A549 (cell line): ENCODE data around the gene EIF4G2. TPM values are rescaled to one million over a fixed set of nuclear protein-coding genes. Genes with fewer than 3 reads are reported as not detected.

Experiments
- ATAC-seq, 2 experiments: fragments of 200-7000 bp in 1 of 2; fragments of >200 bp in 1 of 2; cut with Nextera tagmentation in 1 of 2; cut with Tn5 transposase in 1 of 2; 3 replicates each; pipeline versions ENCODE4 v1.8.0 to v1.9.1; 2018 to 2020; ENCODE audit warnings: mild to moderate bottlenecking in 1 of 2, moderate library complexity in 1 of 2
- CTCF ChIA-PET: fragments of 300-600 bp; sonication (Branson Sonifier 250); formaldehyde crosslinking; extraction: SDS; loops from one replicate; lab custom pipeline; 2021; ENCODE audit warnings: antibody characterized with exemption, inconsistent platforms; lab: Yijun Ruan, JAX
- POLR2A ChIA-PET: fragments of 350-600 bp; formaldehyde crosslinking; extraction: SDS; loops from one replicate; lab custom pipeline; 2021; ENCODE audit warnings: antibody characterized with exemption, inconsistent platforms; lab: Yijun Ruan, JAX
- DNase-seq, 2 experiments: peaks; one replicate each; pipeline versions ENCODE4 v3.0.0 to v3.0.0-alpha.2; 2011 to 2016; ENCODE audit warnings: low read depth in 1 of 2, low spot score in 1 of 2
- FAIRE-seq: peaks from 2 replicates; lab custom pipeline; 2011; peaks lifted over from hg19 to GRCh38; lab: Jason Lieb, UNC
- H3K27ac ChIP-seq, 2 experiments: fragments of >200 bp; sonication (Bioruptor Twin); formaldehyde crosslinking; 3 replicates each; pipeline ENCODE4 v1.5.1; 2016 to 2017
- H3K4me1 ChIP-seq: fragments of >200 bp; sonication (Bioruptor Twin); formaldehyde crosslinking; 3 replicates; pipeline ENCODE4 v1.6.1; 2016
- H3K4me2 ChIP-seq: fragments of >200 bp; sonication (Bioruptor Twin); formaldehyde crosslinking; 3 replicates; pipeline ENCODE4 v1.6.1; 2016
- H3K4me3 ChIP-seq: fragments of >200 bp; sonication (Bioruptor Twin); formaldehyde crosslinking; 3 replicates; pipeline ENCODE4 v1.5.1; 2016
- H3K9me3 ChIP-seq: fragments of >200 bp; sonication (Bioruptor Twin); formaldehyde crosslinking; 3 replicates; pipeline ENCODE4 v1.6.1; 2016
- ATOH8 ChIP-seq: fragments of 250-450 bp; sonication (Bioruptor Pico); IDR thresholded peaks from 2 replicates; pipeline ENCODE4 v1.5.0; 2020; ENCODE audit warnings: low read depth, mild to moderate bottlenecking, moderate library complexity
- CHD2 ChIP-seq: fragments of 150-350 bp; IDR thresholded peaks from 2 replicates; pipeline ENCODE4 v1.6.1; 2014; ENCODE audit warnings: low read length; ENCODE audit not compliant: partially characterized antibody
- E2F6 ChIP-seq: IDR thresholded peaks from 2 replicates; pipeline ENCODE4 v1.6.1; 2012; ENCODE audit warnings: low read depth, borderline replicate concordance
- EHMT2 ChIP-seq: fragments of 200-600 bp; sonication (generic); IDR thresholded peaks from 2 replicates; pipeline ENCODE4 v1.6.1; 2016; ENCODE audit warnings: antibody characterized with exemption, low read depth, mild to moderate bottlenecking, moderate library complexity
- EP300 ChIP-seq, 2 experiments: fragments of >200 bp; sonication (Bioruptor Twin); formaldehyde crosslinking; IDR thresholded peaks; 2 replicates in 1 of 2; 3 replicates in 1 of 2; pipeline ENCODE4 v1.6.1; 2016 to 2017
- GATA3 ChIP-seq: IDR thresholded peaks from 2 replicates; pipeline ENCODE4 v1.6.1; 2012; ENCODE audit warnings: borderline replicate concordance
- HES2 ChIP-seq: fragments of >200 bp; sonication (Bioruptor Twin); formaldehyde crosslinking; IDR thresholded peaks from 2 replicates; pipeline ENCODE4 v1.6.1; 2016
- HEYL ChIP-seq: fragments of 250-450 bp; sonication (Bioruptor Pico); IDR thresholded peaks from 2 replicates; pipeline ENCODE4 v1.8.0; 2021; ENCODE audit warnings: mild to moderate bottlenecking, moderate library complexity
- HOXB13 ChIP-seq: fragments of 250-450 bp; sonication (Bioruptor Pico); IDR thresholded peaks from 2 replicates; pipeline ENCODE4 v1.5.0; 2020; ENCODE audit warnings: low read depth, mild to moderate bottlenecking, moderate library complexity
- JUN ChIP-seq, 2 experiments: fragments of >200 bp; sonication (Bioruptor Twin); formaldehyde crosslinking; IDR thresholded peaks; 2 replicates in 1 of 2; 3 replicates in 1 of 2; pipeline ENCODE4 v1.6.1; 2016 to 2017
- JUNB ChIP-seq: fragments of >200 bp; sonication (Bioruptor Twin); formaldehyde crosslinking; IDR thresholded peaks from 2 replicates; pipeline ENCODE4 v1.6.1; 2016
- KDM5A ChIP-seq: fragments of 200-600 bp; sonication (generic); IDR thresholded peaks from 2 replicates; pipeline ENCODE4 v1.6.1; 2016; ENCODE audit warnings: antibody characterized with exemption, mild to moderate bottlenecking
- MAFK ChIP-seq: fragments of 450-650 bp; IDR thresholded peaks from 2 replicates; pipeline ENCODE4 v1.6.1; 2014; ENCODE audit not compliant: partially characterized antibody
- MAX ChIP-seq: IDR thresholded peaks from 2 replicates; pipeline ENCODE4 v1.6.1; 2012
- MAZ ChIP-seq: fragments of 150-350 bp; IDR thresholded peaks from 2 replicates; pipeline ENCODE4 v1.6.1; 2014; ENCODE audit warnings: antibody characterized with exemption, low read depth, low read length, borderline replicate concordance
- MYC ChIP-seq: IDR thresholded peaks from 2 replicates; pipeline ENCODE4 v1.6.1; 2012; ENCODE audit warnings: mild to moderate bottlenecking, inconsistent platforms, low read length, improper control_type of control experiment, borderline replicate concordance
- NFE2L2 ChIP-seq: fragments of 150-350 bp; conservative IDR thresholded peaks from 2 replicates; pipeline ENCODE4 v1.6.1; 2014; ENCODE audit warnings: low read length
- NPAS2 ChIP-seq: fragments of 250-450 bp; sonication (Bioruptor Pico); IDR thresholded peaks from 2 replicates; pipeline ENCODE4 v1.8.0; 2022; ENCODE audit warnings: mild to moderate bottlenecking, moderate library complexity, borderline replicate concordance
- NR3C1 ChIP-seq: fragments of >200 bp; sonication (Bioruptor Twin); formaldehyde crosslinking; IDR thresholded peaks from 3 replicates; pipeline ENCODE4 v1.6.1; 2017
- PBX3 ChIP-seq: IDR thresholded peaks from 2 replicates; pipeline ENCODE4 v1.6.1; 2012
- POLR2A ChIP-seq: IDR thresholded peaks from 2 replicates; pipeline ENCODE4 v1.6.1; 2012; ENCODE audit warnings: mild to moderate bottlenecking, low read length
- RAD21 ChIP-seq, 2 experiments: fragments of >200 bp in 1 of 2; sonication (Bioruptor Twin) in 1 of 2; formaldehyde crosslinking in 1 of 2; IDR thresholded peaks in 1 of 2; conservative IDR thresholded peaks in 1 of 2; 2 replicates in 1 of 2; 3 replicates in 1 of 2; pipeline ENCODE4 v1.6.1; 2012 to 2018; ENCODE audit warnings: inconsistent platforms in 1 of 2
- RCOR1 ChIP-seq: fragments of 150-350 bp; IDR thresholded peaks from 2 replicates; pipeline ENCODE4 v1.6.1; 2014; ENCODE audit warnings: antibody characterized with exemption, low read length, low read depth
- SMC3 ChIP-seq: fragments of >200 bp; sonication (Bioruptor Twin); formaldehyde crosslinking; IDR thresholded peaks from 3 replicates; pipeline ENCODE4 v1.6.1; 2018; ENCODE audit warnings: inconsistent platforms
- SREBF2 ChIP-seq: fragments of 450-650 bp; IDR thresholded peaks from 2 replicates; pipeline ENCODE4 v1.6.1; 2014; ENCODE audit warnings: mild to moderate bottlenecking, moderate library complexity
- TP53 ChIP-seq: fragments of 250-450 bp; sonication (Bioruptor Pico); IDR thresholded peaks from 2 replicates; pipeline ENCODE4 v1.5.0; 2021; ENCODE audit warnings: mild to moderate bottlenecking, moderate library complexity
- ZC3H11A ChIP-seq: fragments of 450-650 bp; IDR thresholded peaks from 2 replicates; pipeline ENCODE4 v1.6.1; 2014; ENCODE audit warnings: antibody characterized with exemption, mild to moderate bottlenecking
- ZNF302 ChIP-seq: fragments of 250-450 bp; sonication (Bioruptor Pico); IDR thresholded peaks from 2 replicates; pipeline ENCODE4 v1.9.0; 2021; ENCODE audit warnings: inconsistent platforms, mild to moderate bottlenecking, moderate library complexity
- ZSCAN20 ChIP-seq: fragments of 250-450 bp; sonication (Bioruptor Pico); IDR thresholded peaks from 2 replicates; pipeline ENCODE4 v1.8.0; 2022; ENCODE audit warnings: mild to moderate bottlenecking, moderate library complexity
- WGBS: methylation state at CpG from one replicate; pipeline ENCODE4 v1.1.6; 2017; ENCODE audit errors: missing lambda C conversion rate; 5-methylcytosine and 5-hydroxymethylcytosine counted together
- polyA plus RNA-seq, 4 experiments: library from polyadenylated mRNA; depleted of rRNA in 3 of 4; stranded (reverse); fragments of >200 nt; fragmentation: RNase III in 1 of 4; extraction: RNeasy Plus Mini Kit Qiagen cat#74134 plus additional on column Dnase treatment in 1 of 4; gene quantifications; 2 replicates in 3 of 4; 3 replicates in 1 of 4; pipeline ENCODE4 v1.2.3, GENCODE V29; 2011 to 2017

The EIF4G2 gene
- polyA plus RNA-seq, 2 of the 4 experiments (the other 2 are of a cell fraction), result 901 to 1,171 TPM

- TF ChIP-seq EHMT2 (no peak), PBX3 (no peak), JUNB (no peak), NR3C1 (no peak), NPAS2 (no peak), MAZ (0 out of 2 replicates have a peak, but pooled peaks have one; percentile 38), RCOR1 (no peak), MAFK (no peak), JUN (IDR thresholded peaks at IDR 0.05) (peak in 1 of 2 experiments; percentile 92; a peak in 4 of 5 replicates), POLR2A (peak; percentile 76), CHD2 (peak; percentile 32), MYC (peak; percentile 69), TP53 (CRISPR knock-in tag) (no peak), ATOH8 (no peak), HOXB13 (no peak), GATA3 (no peak; the same call in 1 of the 2 replicates), ZSCAN20 (no peak), HES2 (no peak), RAD21 (conservative IDR thresholded peaks at IDR 0.05 in 1 of 2, IDR thresholded peaks at IDR 0.05 in 1 of 2) (peak; percentile 27 to 45; a peak in 3 of 5 replicates), ZNF302 (no peak), SMC3 (peak; percentile 26; the same call in 2 of the 3 replicates), HEYL (CRISPR knock-in tag) (no peak), NFE2L2 (no peak), MAX (peak; percentile 93), SREBF2 (no peak), ZC3H11A (no peak), E2F6 (0 out of 2 replicates have a peak, but pooled peaks have one; percentile 36), EP300 (IDR thresholded peaks at IDR 0.05) (no peak)
- TF ChIP-seq, all 56 proteins: peak for 15
Measured at GRCh38 chr11:10750838-10751580, 57.7 kb downstream of the EIF4G2 start, which contains the start of gene CTR9 (continued).

- CTCF ChIA-PET, result no interaction called here
Measured at GRCh38 chr11:10749476-10749875, 59.2 kb downstream of the EIF4G2 start.

More at GRCh38 chr11:10749476-10749875, 59.2 kb downstream of the EIF4G2 start:
- FAIRE-seq (no peak), ATAC-seq (no peak), DNase-seq (no peak)
- Histone ChIP-seq H3K27ac (no peak overlapping the region), H3K9me3 (no peaks in the 10 kb centered on the region), H3K4me1 (peaks cover 9% of the 10 kb centered on the region; the same call in 1 of the 3 replicates), H3K4me3 (no peak overlapping the region), H3K4me2 (no peak overlapping the region)
- POLR2A ChIA-PET, result no interaction called here
- TF ChIP-seq KDM5A (no peak), MAFK (peak; percentile 5)
- WGBS, result 67% methylated on average over 2 of the region's 2 CpGs
